GM12874 (cell line): ENCODE data around the gene ASIC3.

Source experiments
- CTCF ChIP-seq: IDR thresholded peaks from 2 replicates; pipeline ENCODE4 v1.5.1; 2011; ENCODE audit warnings: low read depth, mild to moderate bottlenecking, control low read depth, low read length, moderate library complexity; ENCODE audit not compliant: insufficient read depth

Gene ASIC3

DNA sequence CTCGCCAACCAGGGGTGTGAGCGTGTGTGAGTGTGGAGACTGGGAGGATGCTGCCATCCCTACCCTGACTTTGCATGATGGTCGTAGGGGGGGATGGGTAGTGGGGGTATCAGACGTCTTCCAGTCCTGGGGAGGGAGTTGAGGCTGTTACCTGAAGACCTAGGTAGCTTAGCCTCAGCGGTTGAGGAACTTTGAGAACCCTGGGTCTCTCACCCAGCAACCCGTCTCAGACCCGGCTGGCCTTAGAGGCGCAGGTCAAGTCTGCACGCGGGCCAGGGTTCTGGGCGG is 13.7 kb downstream of the ASIC3 start:
- no peak for TF ChIP-seq CTCF

DNA sequence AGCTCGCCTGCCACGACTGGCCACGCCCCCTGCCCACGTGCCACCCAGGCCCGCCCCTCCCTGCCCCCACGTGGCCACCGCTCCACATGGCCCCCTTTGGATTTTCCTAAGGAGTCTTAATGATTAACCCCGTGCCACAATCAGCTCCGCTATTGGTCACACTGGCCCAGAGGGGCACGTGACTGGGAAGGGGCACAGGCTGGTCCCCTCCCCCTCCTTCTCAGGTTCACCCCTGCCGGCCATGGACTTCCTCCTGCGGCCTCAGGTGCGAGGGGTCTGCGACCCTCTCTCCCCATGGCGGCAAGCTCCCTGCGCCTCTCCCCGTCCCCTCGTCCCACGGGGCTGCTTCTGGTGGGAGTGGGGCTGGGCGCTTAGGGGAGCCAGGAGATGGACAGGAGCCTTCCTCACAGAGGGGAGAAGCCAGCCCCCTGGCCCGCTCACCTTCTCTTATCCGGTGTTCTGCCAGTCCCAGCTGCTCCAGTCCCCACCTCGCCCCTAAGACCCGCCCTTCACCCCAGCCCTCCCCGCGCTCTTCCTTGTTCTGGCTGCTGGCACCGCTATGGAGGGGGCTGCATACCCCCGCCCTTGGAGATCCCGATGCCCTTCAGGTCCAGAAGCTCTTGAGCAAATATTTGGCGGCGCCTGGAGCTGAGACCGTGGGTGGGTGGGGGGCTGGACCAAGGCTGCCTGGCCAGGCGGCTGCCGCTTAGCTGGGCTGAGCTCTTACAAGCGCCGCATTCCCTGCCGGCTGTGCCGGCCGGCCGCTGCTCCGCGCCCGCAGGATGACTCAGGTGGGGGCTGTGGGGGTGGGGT is 14.3 kb downstream of the ASIC3 start:
- TF ChIP-seq CTCF: no peak

GRCh38 chr7:151063212-151063561 is 14.9 kb downstream of the ASIC3 start:
- TF ChIP-seq CTCF: no peak

DNA sequence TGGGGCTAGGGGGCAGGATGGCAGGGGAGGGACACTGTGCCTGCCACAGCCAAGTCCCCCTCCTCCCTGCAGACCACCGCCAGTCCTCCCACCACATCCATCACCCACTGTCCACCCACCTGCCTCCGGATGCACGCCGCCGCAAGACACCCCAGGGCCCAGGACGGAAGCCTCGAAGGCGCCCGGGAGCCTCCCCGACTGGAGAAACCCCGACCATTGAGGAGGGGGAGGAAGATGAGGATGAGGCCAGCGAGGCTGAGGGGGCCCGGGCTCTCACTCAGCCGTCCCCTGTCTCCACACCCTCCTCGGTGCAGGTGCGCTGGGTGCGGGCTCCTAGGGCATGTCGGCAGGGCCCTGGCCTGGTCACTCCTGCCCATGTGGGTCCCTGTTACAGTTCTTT is 16.1 kb downstream of the ASIC3 start:
- no peak for TF ChIP-seq CTCF

DNA sequence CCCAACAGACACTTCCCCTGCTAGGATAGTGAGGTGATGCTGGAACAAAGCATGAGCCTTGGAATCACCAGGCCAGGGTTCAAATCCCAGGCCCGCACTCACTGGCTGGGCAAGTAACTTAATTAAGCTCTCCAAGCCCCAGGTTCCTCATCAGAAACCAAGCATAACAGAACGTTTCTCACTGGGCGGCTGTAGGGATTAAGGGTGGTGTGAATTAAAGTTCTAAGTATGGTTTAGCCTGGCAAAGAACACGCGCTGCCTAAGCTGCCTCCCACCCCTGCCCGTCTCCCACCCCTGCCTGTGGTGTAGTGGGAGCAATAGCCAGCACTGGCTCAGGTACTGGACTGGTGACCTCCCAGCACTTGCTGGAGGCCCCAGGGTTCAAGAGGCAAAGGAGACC is 16.7 kb downstream of the ASIC3 start:
- no peak for TF ChIP-seq CTCF

DNA sequence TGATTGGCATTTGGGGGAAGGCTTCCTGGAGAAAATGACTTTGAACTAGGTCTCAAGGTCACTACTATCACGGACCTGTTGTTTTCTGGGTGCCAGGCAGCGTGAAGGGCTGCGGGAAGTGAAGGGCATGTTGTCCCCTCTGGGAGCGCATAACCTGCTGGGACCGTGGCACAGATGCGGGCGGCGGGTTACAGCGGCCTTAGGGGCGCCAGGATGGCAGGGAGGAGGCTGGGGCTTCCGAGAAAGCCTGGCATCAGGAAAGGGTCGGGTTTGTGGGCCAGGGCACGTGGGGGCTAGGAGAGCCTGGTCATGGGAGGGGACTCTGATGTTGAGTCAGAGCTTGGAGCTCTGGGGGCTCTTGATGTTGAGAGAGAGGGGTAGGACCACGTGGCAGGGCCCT is 17.2 kb downstream of the ASIC3 start:
- no peak for TF ChIP-seq CTCF

DNA sequence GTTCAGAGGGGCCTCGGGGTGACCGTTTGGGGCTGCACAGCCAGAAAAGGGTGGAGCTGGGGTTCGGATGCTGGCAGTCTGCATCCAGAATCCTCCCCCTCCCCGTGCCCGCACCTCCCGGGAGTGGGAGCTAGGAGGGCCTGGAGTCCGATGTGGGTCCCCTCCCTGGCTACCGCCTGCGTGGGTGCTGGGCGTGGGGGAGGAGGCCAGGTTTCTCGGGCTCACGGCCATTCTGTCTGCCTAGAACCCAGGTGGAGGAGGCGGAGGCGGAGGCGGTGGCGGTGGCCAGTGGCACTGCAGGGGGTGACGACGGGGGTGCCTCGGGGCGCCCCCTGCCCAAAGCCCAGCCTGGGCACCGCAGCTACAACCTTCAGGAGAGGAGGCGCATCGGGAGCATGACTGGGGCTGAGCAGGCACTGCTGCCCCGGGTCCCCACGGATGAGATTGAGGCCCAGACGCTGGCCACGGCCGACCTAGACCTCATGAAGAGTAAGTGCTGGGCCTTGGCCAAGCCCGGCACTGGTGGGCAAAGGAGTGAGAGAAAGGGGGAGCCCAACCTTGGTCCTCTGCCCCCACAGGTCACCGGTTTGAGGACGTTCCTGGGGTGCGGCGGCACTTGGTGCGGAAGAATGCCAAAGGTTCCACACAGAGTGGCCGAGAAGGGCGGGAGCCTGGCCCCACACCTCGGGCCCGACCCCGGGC is 18.1 kb downstream of the ASIC3 start:
- TF ChIP-seq CTCF: no peak
